HepG2 (cell line): ENCODE data around the gene SPAG4. TPM values are rescaled to one million over a fixed set of nuclear protein-coding genes. Genes with fewer than 3 reads are reported as not detected.

Source experiments
- KLF16 ChIP-seq, 2 experiments: sonication (generic) in 1 of 2; formaldehyde crosslinking in 1 of 2; IDR thresholded peaks; 2 replicates each; pipeline versions ENCODE4 v1.6.1 to v1.8.0; 2016 to 2023; ENCODE audit warnings: missing genetic modification reagents in 2 of 2, missing compliant biosample characterization in 1 of 2
- MEF2D ChIP-seq: sonication (generic); formaldehyde crosslinking; IDR thresholded peaks from 2 replicates; pipeline ENCODE4 v1.5.1; 2020; ENCODE audit warnings: mild to moderate bottlenecking, missing genetic modification reagents
- MIER3 ChIP-seq: IDR thresholded peaks from 2 replicates; pipeline ENCODE4 v1.6.1; 2016; ENCODE audit warnings: missing compliant biosample characterization, borderline replicate concordance
- THAP11 ChIP-seq: IDR thresholded peaks from 2 replicates; pipeline ENCODE4 v1.6.1; 2016; ENCODE audit warnings: missing biosample characterization, missing genetic modification reagents
- YY1 ChIP-seq: IDR thresholded peaks from 2 replicates; pipeline ENCODE4 v1.6.1; 2011; ENCODE audit warnings: low read length, low read depth, moderate library complexity, mild to moderate bottlenecking; ENCODE audit not compliant: insufficient read depth, insufficient replicate concordance
- ZFP37 ChIP-seq: sonication (generic); formaldehyde crosslinking; IDR thresholded peaks from 2 replicates; pipeline ENCODE4 v1.4.0; 2020; ENCODE audit warnings: missing genetic modification reagents, borderline replicate concordance
- ZNF225 ChIP-seq: sonication (generic); formaldehyde crosslinking; IDR thresholded peaks from 2 replicates; pipeline ENCODE4 v1.4.0; 2020; ENCODE audit warnings: mild to moderate bottlenecking, missing genetic modification reagents
- ZNF326 ChIP-seq: sonication (generic); formaldehyde crosslinking; IDR thresholded peaks from 2 replicates; pipeline ENCODE4 v1.4.0; 2020; ENCODE audit warnings: missing genetic modification reagents, borderline replicate concordance
- ZNF432 ChIP-seq: sonication (generic); formaldehyde crosslinking; IDR thresholded peaks from 2 replicates; pipeline ENCODE4 v1.5.0; 2020; ENCODE audit warnings: missing genetic modification reagents, mild to moderate bottlenecking, borderline replicate concordance
- ZNF44 ChIP-seq: sonication (generic); formaldehyde crosslinking; IDR thresholded peaks from 2 replicates; pipeline ENCODE4 v1.5.1; 2020; ENCODE audit warnings: mild to moderate bottlenecking, missing genetic modification reagents
- ZNF484 ChIP-seq: sonication (generic); formaldehyde crosslinking; IDR thresholded peaks from 2 replicates; pipeline ENCODE4 v1.5.1; 2020; ENCODE audit warnings: mild to moderate bottlenecking, low read depth, missing genetic modification reagents, borderline replicate concordance
- ZNF496 ChIP-seq: sonication (generic); formaldehyde crosslinking; IDR thresholded peaks from 2 replicates; pipeline ENCODE4 v1.8.1; 2023; ENCODE audit warnings: mild to moderate bottlenecking, moderate library complexity, missing genetic modification reagents; ENCODE audit not compliant: insufficient replicate concordance
- ZNF713 ChIP-seq: sonication (generic); formaldehyde crosslinking; IDR thresholded peaks from 2 replicates; pipeline ENCODE4 v1.4.0; 2020; ENCODE audit warnings: mild to moderate bottlenecking, missing genetic modification reagents
- ZSCAN21 ChIP-seq: sonication (generic); formaldehyde crosslinking; IDR thresholded peaks from 2 replicates; pipeline ENCODE4 v1.8.0; 2022; ENCODE audit warnings: mild to moderate bottlenecking, missing genetic modification reagents, moderate library complexity, borderline replicate concordance
- polyA plus RNA-seq, 8 experiments: library from polyadenylated mRNA; depleted of rRNA in 3 of 8; stranded (reverse) in 7 of 8; unstranded in 1 of 8; fragments of >200 nt; fragmentation: Illumina TruSeq in 4 of 8; extraction: Trizol in 4 of 8; gene quantifications; 2 replicates each; pipeline versions ENCODE4 v1.2.1 to v1.2.3, GENCODE V29; 2011 to 2016; ENCODE audit warnings: low read depth in 4 of 8, missing spikeins in 1 of 8, mixed read lengths in 1 of 8; ENCODE audit not compliant: insufficient read depth in 1 of 8
- total RNA-seq, 5 experiments: library from RNA; depleted of rRNA; stranded (reverse); fragments of >200 nt; fragmentation: Illumina TruSeq; extraction: Trizol; gene quantifications; 2 replicates each; pipeline ENCODE4 v1.2.3, GENCODE V29; 2016; ENCODE audit warnings: low read depth in 1 of 5
- TF ChIP-seq, protein P1 (sequence below): sonication (generic); formaldehyde crosslinking; IDR thresholded peaks from 2 replicates; pipeline ENCODE4 v1.4.0; 2020; ENCODE audit warnings: missing genetic modification reagents
- TF ChIP-seq, protein P2 (sequence below): sonication (generic); formaldehyde crosslinking; IDR thresholded peaks from 2 replicates; pipeline ENCODE4 v1.5.1; 2020; ENCODE audit warnings: mild to moderate bottlenecking, missing genetic modification reagents, moderate library complexity
- TF ChIP-seq, protein P3 (sequence below): sonication (generic); formaldehyde crosslinking; IDR thresholded peaks from 2 replicates; pipeline ENCODE4 v1.8.1; 2023; ENCODE audit warnings: mild to moderate bottlenecking, inconsistent platforms, moderate library complexity, missing genetic modification reagents, borderline replicate concordance
- TF ChIP-seq, protein P4 (sequence below): sonication (generic); formaldehyde crosslinking; conservative IDR thresholded peaks from 2 replicates; pipeline ENCODE4 v1.4.0; 2020; ENCODE audit warnings: missing genetic modification reagents

SPAG4 gene
- total and polyA plus RNA-seq, 2 of the 13 experiments (the other 11 are each of a cell fraction or from before 2014, with no cell fraction given): 5.8 to 137 TPM

DNA sequence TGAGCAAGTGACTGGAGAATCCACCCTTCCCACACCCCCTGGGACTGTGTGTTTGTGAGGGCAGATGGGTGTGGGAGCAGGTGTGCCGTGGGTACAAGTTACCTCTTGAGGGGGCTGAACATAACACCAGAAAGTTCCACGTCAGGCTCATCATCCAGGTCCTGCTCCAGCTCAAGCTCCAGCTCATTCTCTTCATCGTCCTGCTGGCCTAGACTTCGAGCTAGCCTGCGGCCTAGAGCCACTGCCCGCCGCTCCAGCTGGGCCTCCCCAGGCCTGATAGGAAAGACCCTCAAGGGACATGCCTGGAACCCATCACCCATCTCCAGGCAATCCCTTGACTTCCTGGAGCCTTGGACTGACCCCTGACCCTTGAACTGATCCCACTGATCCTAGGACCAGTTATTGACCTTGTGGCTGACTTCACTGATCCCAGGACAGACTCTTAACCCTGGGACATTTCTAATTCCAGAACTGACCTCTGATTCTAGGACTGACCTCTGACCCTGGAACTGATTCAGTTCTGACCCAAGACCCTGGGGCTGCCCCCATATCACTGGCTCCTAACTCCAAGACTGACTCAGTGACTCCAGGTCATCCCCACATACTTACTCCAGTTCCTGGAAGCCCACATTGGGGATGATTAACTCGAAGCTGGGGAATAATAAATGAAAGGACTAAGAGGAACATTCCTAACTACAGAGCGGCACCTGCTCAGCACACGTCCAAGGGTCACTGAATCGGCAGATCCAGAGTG is 11.8 kb upstream of the SPAG4 start (continued):
- TF ChIP-seq ZNF44 (CRISPR knock-in tag): no peak
- TF ChIP-seq ZNF496 (CRISPR knock-in tag): no peak
- TF ChIP-seq, protein P1, sequence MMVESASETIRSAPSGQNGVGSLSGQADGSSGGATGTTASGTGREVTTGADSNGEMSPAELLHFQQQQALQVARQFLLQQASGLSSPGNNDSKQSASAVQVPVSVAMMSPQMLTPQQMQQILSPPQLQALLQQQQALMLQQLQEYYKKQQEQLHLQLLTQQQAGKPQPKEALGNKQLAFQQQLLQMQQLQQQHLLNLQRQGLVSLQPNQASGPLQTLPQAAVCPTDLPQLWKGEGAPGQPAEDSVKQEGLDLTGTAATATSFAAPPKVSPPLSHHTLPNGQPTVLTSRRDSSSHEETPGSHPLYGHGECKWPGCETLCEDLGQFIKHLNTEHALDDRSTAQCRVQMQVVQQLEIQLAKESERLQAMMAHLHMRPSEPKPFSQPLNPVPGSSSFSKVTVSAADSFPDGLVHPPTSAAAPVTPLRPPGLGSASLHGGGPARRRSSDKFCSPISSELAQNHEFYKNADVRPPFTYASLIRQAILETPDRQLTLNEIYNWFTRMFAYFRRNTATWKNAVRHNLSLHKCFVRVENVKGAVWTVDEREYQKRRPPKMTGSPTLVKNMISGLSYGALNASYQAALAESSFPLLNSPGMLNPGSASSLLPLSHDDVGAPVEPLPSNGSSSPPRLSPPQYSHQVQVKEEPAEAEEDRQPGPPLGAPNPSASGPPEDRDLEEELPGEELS (CRISPR knock-in tag): no peak
- TF ChIP-seq MEF2D (CRISPR knock-in tag): 0 out of 2 replicates have a peak, but pooled peaks have one; percentile 39
- no peak for TF ChIP-seq ZFP37 (CRISPR knock-in tag)
- TF ChIP-seq, protein P2, sequence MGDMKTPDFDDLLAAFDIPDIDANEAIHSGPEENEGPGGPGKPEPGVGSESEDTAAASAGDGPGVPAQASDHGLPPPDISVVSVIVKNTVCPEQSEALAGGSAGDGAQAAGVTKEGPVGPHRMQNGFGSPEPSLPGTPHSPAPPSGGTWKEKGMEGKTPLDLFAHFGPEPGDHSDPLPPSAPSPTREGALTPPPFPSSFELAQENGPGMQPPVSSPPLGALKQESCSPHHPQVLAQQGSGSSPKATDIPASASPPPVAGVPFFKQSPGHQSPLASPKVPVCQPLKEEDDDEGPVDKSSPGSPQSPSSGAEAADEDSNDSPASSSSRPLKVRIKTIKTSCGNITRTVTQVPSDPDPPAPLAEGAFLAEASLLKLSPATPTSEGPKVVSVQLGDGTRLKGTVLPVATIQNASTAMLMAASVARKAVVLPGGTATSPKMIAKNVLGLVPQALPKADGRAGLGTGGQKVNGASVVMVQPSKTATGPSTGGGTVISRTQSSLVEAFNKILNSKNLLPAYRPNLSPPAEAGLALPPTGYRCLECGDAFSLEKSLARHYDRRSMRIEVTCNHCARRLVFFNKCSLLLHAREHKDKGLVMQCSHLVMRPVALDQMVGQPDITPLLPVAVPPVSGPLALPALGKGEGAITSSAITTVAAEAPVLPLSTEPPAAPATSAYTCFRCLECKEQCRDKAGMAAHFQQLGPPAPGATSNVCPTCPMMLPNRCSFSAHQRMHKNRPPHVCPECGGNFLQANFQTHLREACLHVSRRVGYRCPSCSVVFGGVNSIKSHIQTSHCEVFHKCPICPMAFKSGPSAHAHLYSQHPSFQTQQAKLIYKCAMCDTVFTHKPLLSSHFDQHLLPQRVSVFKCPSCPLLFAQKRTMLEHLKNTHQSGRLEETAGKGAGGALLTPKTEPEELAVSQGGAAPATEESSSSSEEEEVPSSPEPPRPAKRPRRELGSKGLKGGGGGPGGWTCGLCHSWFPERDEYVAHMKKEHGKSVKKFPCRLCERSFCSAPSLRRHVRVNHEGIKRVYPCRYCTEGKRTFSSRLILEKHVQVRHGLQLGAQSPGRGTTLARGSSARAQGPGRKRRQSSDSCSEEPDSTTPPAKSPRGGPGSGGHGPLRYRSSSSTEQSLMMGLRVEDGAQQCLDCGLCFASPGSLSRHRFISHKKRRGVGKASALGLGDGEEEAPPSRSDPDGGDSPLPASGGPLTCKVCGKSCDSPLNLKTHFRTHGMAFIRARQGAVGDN (CRISPR knock-in tag): peak; percentile 39; the same call in 1 of the 2 replicates
- TF ChIP-seq ZNF713 (CRISPR knock-in tag): 0 out of 2 replicates have a peak, but pooled peaks have one; percentile 51
- TF ChIP-seq THAP11 (CRISPR knock-in tag): no peak
- TF ChIP-seq YY1: no peak
- TF ChIP-seq ZNF432 (CRISPR knock-in tag): no peak
- TF ChIP-seq ZSCAN21 (CRISPR knock-in tag): no peak
- TF ChIP-seq, protein P3, sequence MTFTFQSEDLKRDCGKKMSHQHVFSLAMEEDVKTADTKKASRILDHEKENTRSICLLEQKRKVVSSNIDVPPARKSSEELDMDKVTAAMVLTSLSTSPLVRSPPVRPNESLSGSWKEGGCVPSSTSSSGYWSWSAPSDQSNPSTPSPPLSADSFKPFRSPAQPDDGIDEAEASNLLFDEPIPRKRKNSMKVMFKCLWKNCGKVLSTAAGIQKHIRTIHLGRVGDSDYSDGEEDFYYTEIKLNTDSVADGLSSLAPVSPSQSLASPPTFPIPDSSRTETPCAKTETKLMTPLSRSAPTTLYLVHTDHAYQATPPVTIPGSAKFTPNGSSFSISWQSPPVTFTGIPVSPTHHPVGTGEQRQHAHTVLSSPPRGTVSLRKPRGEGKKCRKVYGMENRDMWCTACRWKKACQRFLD (CRISPR knock-in tag): no peak
- TF ChIP-seq MIER3 (CRISPR knock-in tag): no peak
- TF ChIP-seq ZNF225 (CRISPR knock-in tag): no peak
- TF ChIP-seq KLF16 (CRISPR knock-in tag; IDR thresholded peaks at IDR 0.05): no peak
- no peak for TF ChIP-seq ZNF484
- TF ChIP-seq ZNF326: no peak
- TF ChIP-seq, protein P4, sequence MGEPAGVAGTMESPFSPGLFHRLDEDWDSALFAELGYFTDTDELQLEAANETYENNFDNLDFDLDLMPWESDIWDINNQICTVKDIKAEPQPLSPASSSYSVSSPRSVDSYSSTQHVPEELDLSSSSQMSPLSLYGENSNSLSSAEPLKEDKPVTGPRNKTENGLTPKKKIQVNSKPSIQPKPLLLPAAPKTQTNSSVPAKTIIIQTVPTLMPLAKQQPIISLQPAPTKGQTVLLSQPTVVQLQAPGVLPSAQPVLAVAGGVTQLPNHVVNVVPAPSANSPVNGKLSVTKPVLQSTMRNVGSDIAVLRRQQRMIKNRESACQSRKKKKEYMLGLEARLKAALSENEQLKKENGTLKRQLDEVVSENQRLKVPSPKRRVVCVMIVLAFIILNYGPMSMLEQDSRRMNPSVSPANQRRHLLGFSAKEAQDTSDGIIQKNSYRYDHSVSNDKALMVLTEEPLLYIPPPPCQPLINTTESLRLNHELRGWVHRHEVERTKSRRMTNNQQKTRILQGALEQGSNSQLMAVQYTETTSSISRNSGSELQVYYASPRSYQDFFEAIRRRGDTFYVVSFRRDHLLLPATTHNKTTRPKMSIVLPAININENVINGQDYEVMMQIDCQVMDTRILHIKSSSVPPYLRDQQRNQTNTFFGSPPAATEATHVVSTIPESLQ (CRISPR knock-in tag): no peak
